Stimulated activated CD8-positive, alpha-beta memory T cell treated with anti-CD3 and anti-CD28 coated beads, Interleukin-12 subunit alpha, Interleukin-12 subunit beta, amount 100 ng/mL, for 24 hours (primary cell): ENCODE measurements around the gene L2HGDH.
"Not testable (repeated sequence)": the region's sequence is repeated elsewhere in the genome, so short reads cannot be mapped to it uniquely, and the experiment has no call there.

Experiments
- DNase-seq: peaks from one replicate; pipeline ENCODE4 v3.0.0-alpha.2; 2020; ENCODE audit errors: extremely low read depth

L2HGDH gene

GRCh38 chr14:50339178-50339804 lies 27.3 kb upstream of the L2HGDH start:
- DNase-seq = no peak

- DNase-seq = no peak
Measured at GRCh38 chr14:50338587-50338986, 26.6 kb upstream of the L2HGDH start.

GRCh38 chr14:50335989-50336824 lies 24.2 kb upstream of the L2HGDH start:
- no peak for DNase-seq

DNA sequence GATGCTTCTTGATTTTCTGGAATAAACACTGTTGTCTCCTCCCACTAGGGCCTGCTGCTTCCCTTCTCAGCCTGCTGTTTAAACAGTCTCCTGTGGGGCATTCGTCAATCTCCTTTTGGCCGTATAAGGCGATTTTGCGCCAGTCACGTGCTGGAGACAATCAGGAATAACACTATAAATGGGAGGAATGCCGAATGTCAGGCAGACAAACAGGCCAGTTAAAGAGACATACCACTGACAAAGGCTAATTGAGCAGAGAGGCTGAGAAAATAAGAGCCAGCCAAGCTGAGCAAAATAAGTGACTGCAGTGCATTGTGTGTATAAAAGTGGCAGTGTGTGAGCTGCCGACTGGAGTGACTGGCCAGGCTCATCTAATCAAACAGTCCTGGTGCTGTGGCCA lies 23.4 kb upstream of the L2HGDH start:
- DNase-seq = no peak

DNA sequence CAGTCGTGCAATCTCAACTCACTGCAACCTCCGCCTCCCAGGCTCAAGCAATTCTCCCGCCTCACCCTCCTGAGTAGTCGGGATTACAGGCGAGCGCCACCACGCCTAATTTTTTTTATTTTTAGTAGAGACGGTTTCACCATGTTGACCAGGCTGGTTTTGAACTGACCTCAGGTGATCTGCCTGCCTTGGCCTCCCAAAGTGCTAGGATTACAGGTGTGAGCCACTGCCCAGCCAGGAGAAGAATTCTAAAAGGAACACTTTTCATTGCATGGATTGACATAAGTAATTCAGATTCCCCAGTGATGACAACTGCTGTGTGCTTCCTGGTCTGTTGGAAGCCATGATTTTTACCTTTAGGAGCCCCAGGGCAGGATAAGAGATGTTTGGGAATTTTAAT lies 22.2 kb upstream of the L2HGDH start:
- no peak for DNase-seq

DNA sequence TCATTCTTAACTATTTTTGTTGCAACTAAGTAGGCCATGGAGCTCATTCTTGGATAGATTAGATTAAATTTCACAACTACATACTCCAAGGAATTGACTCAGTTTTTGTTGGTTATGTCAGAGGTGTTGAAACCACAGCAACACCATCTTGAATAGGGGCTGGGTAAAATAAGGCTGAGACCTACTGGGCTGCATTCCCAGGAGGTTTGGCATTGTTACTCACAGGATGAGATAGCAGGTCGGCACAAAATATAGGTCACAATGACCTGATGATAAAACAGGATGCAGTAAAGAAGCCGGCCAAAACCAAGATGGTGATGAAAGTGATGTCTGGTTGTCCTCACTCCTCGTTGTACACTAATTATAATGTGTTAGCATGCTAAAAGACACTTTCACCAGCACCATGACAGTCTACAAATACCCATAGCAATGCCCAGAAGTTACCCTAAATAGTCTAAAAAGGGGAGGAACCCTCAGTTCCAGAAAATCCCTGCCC lies 21.0 kb upstream of the L2HGDH start:
- no peak for DNase-seq

- no peak for DNase-seq
Measured at GRCh38 chr14:50331596-50331995, 19.6 kb upstream of the L2HGDH start.

- DNase-seq = peak; percentile 30
Measured at GRCh38 chr14:50321009-50321660, 9.1 kb upstream of the L2HGDH start.

GRCh38 chr14:50320283-50320682 lies 8.3 kb upstream of the L2HGDH start:
- DNase-seq = no peak

DNA sequence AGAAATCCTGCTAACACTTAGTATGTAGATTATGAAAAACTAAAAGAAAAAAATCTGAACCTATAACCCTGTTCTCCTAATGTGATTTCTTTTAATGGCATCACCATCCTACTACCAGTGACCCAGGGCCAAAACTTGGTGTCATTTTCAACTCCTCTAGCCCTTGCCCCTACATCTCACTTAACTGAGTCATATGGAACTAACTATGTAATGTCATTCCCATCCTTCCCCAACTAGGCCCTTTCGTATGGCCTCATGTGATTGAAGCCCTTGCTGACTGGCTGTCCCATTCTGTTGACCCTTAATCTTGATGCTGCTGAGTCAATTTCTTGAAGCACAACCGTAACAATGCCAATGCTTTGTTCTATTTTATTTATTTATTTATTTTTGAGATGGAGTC lies 7.7 kb upstream of the L2HGDH start:
- no peak for DNase-seq

GRCh38 chr14:50319293-50319692 lies 7.3 kb upstream of the L2HGDH start:
- DNase-seq = no peak

DNA sequence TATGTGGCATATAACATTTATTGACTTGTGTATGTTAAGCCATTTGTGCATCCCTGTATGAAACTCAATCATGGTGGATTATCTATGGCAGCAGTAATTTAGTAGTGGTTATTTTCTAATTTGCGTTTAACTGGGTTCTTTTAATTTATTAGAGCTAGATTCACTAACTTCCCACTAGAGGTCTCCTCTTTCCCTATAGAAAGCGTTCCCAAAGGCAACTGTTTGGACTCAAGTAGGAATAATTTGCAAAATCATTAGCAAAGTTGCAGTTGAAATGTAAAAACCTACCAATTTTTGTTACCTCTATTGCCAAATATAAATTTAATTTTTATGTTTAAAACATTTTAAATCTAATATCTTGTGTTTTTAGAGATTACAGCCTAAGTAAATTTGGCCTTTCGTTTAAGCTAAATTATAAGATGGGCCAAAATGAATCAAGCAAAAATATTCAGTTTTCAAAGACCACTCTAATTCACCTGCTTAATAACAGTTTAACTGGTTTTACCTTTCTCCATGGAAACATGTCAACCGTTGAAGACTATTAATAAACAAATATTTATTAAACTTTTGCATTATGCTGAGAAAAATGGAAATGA lies 6.1 kb upstream of the L2HGDH start:
- DNase-seq = no peak

DNA sequence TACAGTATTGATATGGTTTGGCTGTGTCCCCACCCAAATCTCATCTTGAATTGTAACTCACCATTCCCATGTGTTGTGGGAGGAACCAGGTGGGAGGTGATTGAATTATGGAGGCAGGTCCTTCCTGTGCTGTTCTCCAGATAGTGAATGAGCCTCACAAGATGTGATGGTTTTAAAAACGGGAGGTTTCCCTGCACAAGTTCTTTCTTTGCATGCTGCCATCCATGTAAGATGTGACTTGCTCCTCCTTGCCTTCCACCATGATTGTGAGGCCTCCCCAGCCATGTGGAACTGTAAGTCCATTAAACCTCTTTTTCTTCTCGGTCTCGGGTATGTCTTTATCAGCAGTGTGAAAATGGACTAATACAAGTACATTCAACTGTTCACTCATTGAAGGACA lies 2.1 kb upstream of the L2HGDH start:
- DNase-seq = not testable (repeated sequence)

- no peak for DNase-seq
Measured at GRCh38 chr14:50312734-50313054, 665 bp upstream of the L2HGDH start.

DNA sequence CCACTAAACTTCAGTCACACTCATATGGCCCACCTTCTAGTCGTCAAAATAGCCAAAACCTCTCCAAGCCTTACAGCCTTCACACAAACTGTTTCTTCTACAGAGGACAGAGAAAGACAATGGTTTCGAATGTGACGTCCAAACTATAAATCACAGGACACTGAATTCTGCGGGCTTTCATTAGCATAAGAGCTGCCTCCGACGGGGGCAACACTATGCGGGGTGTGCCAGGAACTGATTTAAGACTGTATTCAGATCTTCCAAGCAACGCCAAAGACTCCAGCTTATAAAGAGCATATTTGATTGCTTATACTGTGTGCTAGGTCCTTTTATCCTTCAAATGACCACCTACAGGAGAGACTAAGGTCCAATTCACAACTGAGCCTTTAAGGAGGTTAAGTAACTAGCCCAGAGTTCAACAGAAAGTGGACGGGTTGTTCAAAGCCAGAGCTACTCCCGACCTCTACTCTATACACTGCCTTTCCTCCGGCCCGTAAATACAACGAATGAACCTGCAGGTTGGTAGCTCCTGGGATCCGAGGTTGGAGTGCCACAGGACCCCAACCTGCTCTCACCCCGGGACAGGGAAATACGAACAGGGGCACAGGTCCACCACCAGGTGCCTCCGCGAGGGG lies 575 bp downstream of the L2HGDH start:
- DNase-seq = no peak

DNA sequence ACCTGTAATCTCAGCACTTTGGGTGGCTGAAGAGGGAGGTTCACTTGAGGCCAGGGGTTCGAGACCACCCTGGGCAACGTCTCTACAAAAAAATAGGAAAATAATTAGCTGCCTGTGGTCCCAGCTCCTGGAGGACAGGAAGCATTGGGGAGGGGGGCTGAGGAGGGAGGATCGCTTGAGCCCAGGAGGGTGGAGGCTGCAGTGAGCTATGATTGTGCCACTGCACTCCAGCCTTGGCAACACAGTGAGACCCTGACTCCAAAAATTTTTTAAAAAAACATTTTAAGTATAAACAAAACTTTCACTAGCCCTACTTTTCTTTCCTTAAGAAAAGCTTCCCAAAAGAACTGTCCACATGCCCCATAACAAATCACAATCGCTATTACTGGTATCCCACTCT lies 1.6 kb downstream of the L2HGDH start:
- no peak for DNase-seq

DNA sequence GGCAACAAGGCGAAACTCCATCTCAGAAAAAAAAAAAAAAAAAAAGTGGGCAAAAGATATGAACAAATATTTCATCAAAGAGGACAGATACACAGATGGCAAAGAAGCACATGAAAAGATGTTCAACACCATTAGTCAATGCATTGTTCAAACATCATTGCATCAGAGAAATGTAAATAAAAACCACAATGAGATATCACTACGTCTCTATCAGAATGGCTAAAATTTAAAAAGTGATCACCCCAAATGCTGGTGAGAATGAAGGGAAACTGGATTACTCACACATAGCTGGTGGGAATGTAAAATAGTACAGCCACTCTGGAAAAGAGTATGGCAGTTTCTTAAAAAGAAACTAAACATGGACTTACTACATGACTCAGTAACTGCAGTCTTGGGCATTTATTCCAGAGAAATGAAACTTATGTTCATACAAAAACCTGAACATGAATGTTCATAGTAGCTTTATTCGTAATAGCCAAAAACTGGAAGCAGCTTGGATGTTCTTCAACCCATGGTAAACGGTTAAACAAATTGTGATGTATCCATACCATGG lies 3.6 kb downstream of the L2HGDH start:
- DNase-seq = no peak

DNA sequence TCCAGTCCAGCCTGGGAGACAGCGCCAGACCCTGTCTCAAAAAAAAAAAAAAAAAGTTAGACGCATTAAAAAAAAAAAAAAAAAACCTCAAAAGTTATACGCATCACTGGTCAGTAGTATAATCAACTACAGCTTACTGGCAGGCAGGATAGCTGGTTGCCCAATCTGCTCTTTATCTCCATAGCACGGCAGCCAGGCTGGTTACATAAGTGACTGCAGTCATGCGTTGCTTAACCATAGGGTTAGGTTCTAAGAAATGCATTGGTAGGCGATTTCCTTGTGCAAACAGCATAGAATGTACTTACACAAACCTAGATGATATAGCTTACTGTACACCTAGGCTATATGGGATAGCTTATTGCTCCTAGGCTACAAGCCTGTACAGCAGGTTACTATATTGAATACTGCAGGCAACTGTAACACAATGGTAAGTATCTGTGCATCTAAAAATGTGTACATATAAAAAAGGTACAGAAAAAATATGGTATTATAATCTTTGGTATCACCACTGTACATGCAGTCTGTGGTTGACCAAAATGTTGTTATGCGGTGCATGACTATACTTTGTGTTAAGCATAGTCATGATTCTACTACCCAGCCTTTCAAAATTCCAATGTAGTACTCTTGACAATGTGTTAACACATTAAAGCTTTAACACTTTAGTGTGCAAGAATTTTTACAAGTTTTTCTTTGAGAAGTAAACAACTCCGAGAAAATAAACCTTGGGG lies 8.1 kb downstream of the L2HGDH start:
- DNase-seq = no peak

- DNase-seq = no peak
Measured at GRCh38 chr14:50301914-50302313, 10.1 kb downstream of the L2HGDH start.

- DNase-seq = no peak
Measured at GRCh38 chr14:50299585-50299984, 12.4 kb downstream of the L2HGDH start.

DNA sequence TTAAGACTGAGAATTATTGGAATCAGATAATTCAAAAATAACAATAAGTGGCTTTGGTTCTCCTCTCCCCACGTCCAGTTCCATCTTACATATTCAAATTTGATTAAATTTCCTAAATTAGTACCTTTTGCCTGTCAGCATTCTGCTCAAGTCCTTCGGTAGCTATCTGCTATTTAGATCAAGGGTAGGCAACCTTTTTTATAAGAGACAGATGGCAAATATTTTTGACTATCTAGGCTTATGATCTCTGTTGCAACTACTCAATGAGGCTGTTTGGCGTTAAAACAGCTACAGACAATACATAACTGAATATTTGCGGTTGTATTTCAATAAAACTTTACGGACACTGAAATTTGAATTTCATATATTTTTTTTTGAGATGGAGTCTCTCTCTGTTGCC lies 21.7 kb downstream of the L2HGDH start:
- DNase-seq = no peak
